Stomach (tissue), 9 donors: ENCODE measurements around the gene COX5A. TPM values are rescaled to one million over a fixed set of nuclear protein-coding genes. Genes with fewer than 3 reads are reported as not detected.
A peak's percentile ranks its signal among the peaks of the same experiment; 100 is the strongest.
"Not testable (repeated sequence)": the region's sequence is repeated elsewhere in the genome, so short reads cannot be mapped to it uniquely, and the experiment has no call there.

Experiments
- DNase-seq, 2 donors: peaks; one replicate each; pipeline versions ENCODE4 v3.0.0 to v3.0.0-alpha.2; 2013 to 2019
- H3K27ac ChIP-seq, 5 donors: fragments of 200-600 bp in 4 of 5; sonication (generic) in 4 of 5; one replicate each; pipeline ENCODE4 v1.5.1; 2013 to 2019; ENCODE audit warnings: mild to moderate bottlenecking in 1 of 5, moderate library complexity in 1 of 5
- H3K27me3 ChIP-seq, 3 donors: fragments of 200-600 bp; sonication (generic); one replicate each; pipeline ENCODE4 v1.5.1; 2017 to 2019; ENCODE audit warnings: mixed run types in 1 of 3
- H3K36me3 ChIP-seq, 4 donors: fragments of 200-600 bp; sonication (generic); 1 replicate in 3 of 4; 2 replicates in 1 of 4; pipeline ENCODE4 v1.5.1; 2016 to 2019
- H3K4me1 ChIP-seq, 4 donors: fragments of 200-600 bp; sonication (generic); one replicate each; pipeline ENCODE4 v1.5.1; 2016 to 2019
- H3K4me3 ChIP-seq, 4 donors: fragments of 200-600 bp; sonication (generic) in 3 of 4; one replicate each; pipeline ENCODE4 v1.5.1; 2016 to 2019; ENCODE audit warnings: mild to moderate bottlenecking in 1 of 4
- H3K9me3 ChIP-seq, 4 donors: fragments of 200-600 bp; sonication (generic); one replicate each; pipeline ENCODE4 v1.5.1; 2016 to 2019
- CTCF ChIP-seq, 7 experiments: fragments of 450-650 bp in 4 of 7; fragments of 200-600 bp in 3 of 7; sonication (generic) in 3 of 7; IDR thresholded peaks; one replicate each; pipeline ENCODE4 v1.5.1; 2016 to 2019; ENCODE audit warnings: antibody characterized with exemption in 7 of 7, control low read depth in 2 of 7, mild to moderate bottlenecking in 1 of 7
- EP300 ChIP-seq: sonication (generic); formaldehyde crosslinking; IDR thresholded peaks from one replicate; pipeline ENCODE4 v1.6.1; 2017; ENCODE audit warnings: antibody characterized with exemption
- POLR2A ChIP-seq, 4 donors: fragments of 450-650 bp; IDR thresholded peaks; one replicate each; pipeline ENCODE4 v1.6.1; 2016; ENCODE audit warnings: antibody characterized with exemption in 4 of 4, control low read depth in 2 of 4, mild to moderate bottlenecking in 1 of 4, moderate library complexity in 1 of 4
- POLR2AphosphoS5 ChIP-seq, 3 donors: sonication (generic); formaldehyde crosslinking; IDR thresholded peaks; one replicate each; pipeline ENCODE4 v1.6.1; 2016; ENCODE audit warnings: antibody characterized with exemption in 3 of 3
- WGBS, 5 donors: extraction: QIAGEN DNeasy Blood & Tissue Kit in 3 of 5; methylation state at CpG; one replicate each; pipeline versions ENCODE4 v1.1.5 to v1.1.7; 2013 to 2018; 5-methylcytosine and 5-hydroxymethylcytosine counted together
- intact Hi-C: fragments of 100-400 bp; cut with DNase I; formaldehyde crosslinking; loops from one replicate; pipeline ENCODE4 v1.15.1; 2023; ENCODE audit warnings: low total_unique reads
- polyA plus RNA-seq, 3 donors: library from polyadenylated mRNA; stranded (reverse); fragments of 200-250 nt; gene quantifications; one replicate each; pipeline ENCODE4 v1.2.3, GENCODE V29; 2013
- total RNA-seq, 5 donors: library from RNA; depleted of rRNA; stranded (reverse); fragments of >200 nt; gene quantifications; one replicate each; pipeline versions ENCODE4 v1.1.0 to v1.2.3, GENCODE V29; 2014 to 2016
- donor health status: healthy with polysubstance abuse.
- donor health status: Bipolar disorder and iron deficiency.
- donor health status: healthy.

Gene COX5A
- total and polyA plus RNA-seq, 8 donors, result 44.0 to 516 (median 142) TPM

DNA sequence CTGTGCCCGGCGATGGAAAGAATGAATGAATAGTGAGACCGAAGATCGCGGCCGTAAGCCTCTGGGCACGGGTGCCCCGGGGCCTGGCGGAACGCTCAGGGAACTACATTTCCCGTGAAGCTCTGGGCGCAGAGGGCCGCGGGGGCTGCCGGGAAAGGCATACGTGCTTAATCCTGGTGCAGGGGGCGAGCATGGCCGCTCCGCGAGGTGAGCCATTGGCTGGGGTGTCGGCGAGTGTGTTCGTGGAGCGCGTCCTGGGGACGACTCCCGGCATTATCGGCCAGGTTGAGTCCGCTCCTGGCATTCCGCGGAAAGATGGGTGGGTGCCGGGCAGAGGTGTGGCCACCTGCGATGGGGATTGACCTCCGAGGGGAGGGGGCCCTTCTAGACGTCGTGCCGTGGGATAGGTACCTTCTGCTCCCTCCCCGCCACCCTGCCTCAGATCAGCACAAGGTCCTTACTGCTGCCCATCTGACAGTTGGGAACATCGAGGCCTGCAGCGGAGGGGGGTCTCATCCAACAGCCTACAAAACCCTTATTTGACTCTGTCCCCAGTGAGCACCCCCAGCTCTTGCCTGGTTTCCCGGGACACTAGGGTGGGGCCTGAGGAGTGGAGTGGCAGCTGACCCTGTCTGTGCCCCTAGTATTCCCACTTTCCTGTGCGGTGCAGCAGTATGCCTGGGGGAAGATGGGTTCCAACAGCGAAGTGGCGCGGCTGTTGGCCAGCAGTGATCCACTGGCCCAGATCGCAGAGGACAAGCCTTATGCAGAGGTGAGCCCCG, 47.8 kb downstream of the COX5A start, which contains the start of gene MPI:
Gene MPI (plus strand): TSS at position 160 of the 782 bp plus-strand sequence. CDS start 32 bp downstream, at position 192.
- peak within 1 kb of the TSS; percentile 75 to 93 (median 88) for H3K4me3 ChIP-seq
- WGBS, 5 donors, result 1 to 2% (median 2%) methylated on average over 23 to 47 of the region's 47 CpGs
- intact Hi-C loops, result loop anchor here (10.0 kb wide), 1 partner anchor 45 kb away; the partner anchor contains the start of gene ULK3
- peaks cover 12 to 53% (median 35%) of the 10 kb centered on the region in 4 donors for H3K4me1 ChIP-seq
- H3K36me3 ChIP-seq, result peaks cover 8 to 26% (median 23%) of the 10 kb centered on the region in 4 donors
- H3K27ac ChIP-seq, result peak within 1 kb of the TSS; percentile 70 to 90 (median 81)
- peak in 1 of 4 donors; percentile 35 for TF ChIP-seq POLR2A (IDR thresholded peaks at IDR 0.05)
- peak in 4 of 7 experiments; percentile 13 to 36 (median 24) for TF ChIP-seq CTCF (IDR thresholded peaks at IDR 0.05)
- TF ChIP-seq EP300, result no peak
- TF ChIP-seq POLR2AphosphoS5 (IDR thresholded peaks at IDR 0.05), result peak; percentile 71 to 89 (median 73)
- H3K9me3 ChIP-seq, result no peaks in the 10 kb centered on the region
- no peaks in the 10 kb centered on the region for H3K27me3 ChIP-seq
- DNase-seq, result peak; percentile 87 to 96

GRCh38 chr15:74889390-74889882, 48.4 kb downstream of the COX5A start:
- Histone ChIP-seq H3K27ac (peak overlapping the region in 4 of 5 donors; percentile 70 to 90 (median 84)), H3K4me3 (peak overlapping the region; percentile 75 to 93 (median 88)), H3K36me3 (peaks cover 8 to 26% (median 23%) of the 10 kb centered on the region in 4 donors), H3K4me1 (peaks cover 12 to 53% (median 35%) of the 10 kb centered on the region in 4 donors), H3K27me3 (no peaks in the 10 kb centered on the region), H3K9me3 (no peaks in the 10 kb centered on the region)
- 6 to 16% (median 14%) methylated on average over 8 of the region's 8 CpGs for WGBS, 5 donors
- intact Hi-C loops, result no loop called here
- peak in 1 of 7 experiments; percentile 25 for TF ChIP-seq CTCF (IDR thresholded peaks at IDR 0.05)
- TF ChIP-seq POLR2A (IDR thresholded peaks at IDR 0.05), result no peak
- no peak for TF ChIP-seq EP300
- no peak for TF ChIP-seq POLR2AphosphoS5 (IDR thresholded peaks at IDR 0.05)
- DNase-seq, result peak; percentile 34 to 79

- H3K27ac ChIP-seq, result peak overlapping the region in 2 of 5 donors; percentile 86 to 90
- no peak for DNase-seq
- H3K4me3 ChIP-seq, result no peak overlapping the region
- H3K9me3 ChIP-seq, result no peaks in the 10 kb centered on the region
- 91 to 97% (median 93%) methylated on average over 4 of the region's 4 CpGs for WGBS, 5 donors
- intact Hi-C loops, result no loop called here
- peaks cover 8 to 25% (median 22%) of the 10 kb centered on the region in 4 donors for H3K36me3 ChIP-seq
- H3K27me3 ChIP-seq, result no peaks in the 10 kb centered on the region
- H3K4me1 ChIP-seq, result peaks cover 12 to 51% (median 35%) of the 10 kb centered on the region in 4 donors
- TF ChIP-seq EP300 (no peak), CTCF (IDR thresholded peaks at IDR 0.05) (no peak), POLR2A (IDR thresholded peaks at IDR 0.05) (no peak), POLR2AphosphoS5 (IDR thresholded peaks at IDR 0.05) (no peak)
Observed at GRCh38 chr15:74888716-74889115, 49.2 kb downstream of the COX5A start.

DNA sequence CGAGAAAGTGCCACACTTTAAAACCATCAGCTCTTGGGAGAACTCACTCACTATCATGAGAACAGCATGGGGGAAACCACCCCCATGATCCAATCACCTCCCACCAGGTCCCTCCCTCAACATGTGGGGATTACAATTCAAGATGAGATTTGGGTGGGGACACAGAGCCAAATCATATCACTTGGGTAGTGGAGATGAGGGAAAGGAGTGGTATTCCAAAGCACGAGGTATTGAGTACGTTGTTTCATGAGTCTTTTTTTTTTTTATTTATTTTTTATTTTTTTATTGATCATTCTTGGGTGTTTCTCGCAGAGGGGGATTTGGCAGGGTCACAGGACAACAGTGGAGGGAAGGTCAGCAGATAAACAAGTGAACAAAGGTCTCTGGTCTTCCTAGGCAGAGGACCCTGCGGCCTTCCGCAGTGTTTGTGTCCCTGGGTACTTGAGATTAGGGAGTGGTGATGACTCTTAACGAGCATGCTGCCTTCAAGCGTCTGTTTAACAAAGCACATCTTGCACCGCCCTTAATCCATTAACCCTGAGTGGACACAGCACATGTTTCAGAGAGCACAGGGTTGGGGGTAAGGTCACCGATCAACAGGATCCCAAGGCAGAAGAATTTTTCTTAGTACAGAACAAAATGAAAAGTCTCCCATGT, 50.2 kb downstream of the COX5A start:
- Histone ChIP-seq H3K4me1 (peaks cover 12 to 41% (median 34%) of the 10 kb centered on the region in 4 donors), H3K36me3 (peaks cover 4 to 15% (median 11%) of the 10 kb centered on the region in 4 donors)
- H3K27ac ChIP-seq, DNase-seq, H3K4me3 ChIP-seq, H3K27me3 ChIP-seq, intact Hi-C loops, H3K9me3 ChIP-seq: not testable (repeated sequence)
- 73 to 94% (median 78%) methylated on average over 6 to 10 of the region's 10 CpGs for WGBS, 5 donors
